Suppressor macrophage (primary cell): ENCODE measurements around the gene PEX5L.

Experiments used
- DNase-seq, 4 experiments: peaks; one replicate each; pipeline ENCODE4 v3.0.0-alpha.2; 2020 to 2022

Gene PEX5L

DNA sequence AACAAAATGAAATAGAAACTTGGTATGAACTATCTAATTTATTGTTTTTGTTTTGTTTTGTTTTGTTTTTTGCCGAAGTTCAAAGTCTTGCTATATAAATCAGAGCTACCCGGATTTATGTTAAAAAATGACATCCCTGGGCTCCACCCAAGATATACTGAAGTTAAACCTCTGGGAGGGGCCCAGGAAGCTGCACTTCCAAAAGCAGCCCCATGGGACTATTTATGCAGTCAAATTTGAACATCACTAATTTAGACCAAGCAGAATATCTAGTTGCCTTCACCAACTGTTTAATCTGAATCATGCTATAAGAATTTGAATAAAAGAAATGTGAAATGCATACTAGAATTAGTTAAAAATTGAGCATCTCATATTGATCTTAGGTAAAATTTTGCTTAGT lies 32.2 kb downstream of the PEX5L start:
- DNase-seq = no peak

DNA sequence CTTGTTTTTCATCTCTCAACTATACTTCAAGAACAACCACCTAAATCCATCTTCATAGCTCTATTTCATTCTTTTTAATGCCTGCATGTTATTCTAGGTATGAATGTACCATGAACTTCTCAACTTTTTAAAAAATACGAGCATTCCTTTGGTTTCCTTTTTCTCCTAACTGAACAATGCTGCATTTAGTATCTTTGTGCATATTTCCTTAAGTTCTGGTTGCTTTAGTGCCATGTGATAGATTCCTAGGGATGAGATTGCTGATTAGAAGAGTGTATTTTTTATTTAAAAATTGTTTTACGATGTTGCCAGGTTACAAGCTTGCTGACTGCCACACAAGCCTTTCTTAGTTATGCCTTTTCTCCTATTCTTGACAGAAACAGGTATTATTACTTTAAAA lies 34.7 kb downstream of the PEX5L start:
- DNase-seq = no peak

GRCh38 chr3:180000500-180000899 lies 36.2 kb downstream of the PEX5L start:
- no peak for DNase-seq

GRCh38 chr3:179995406-179995805 lies 41.3 kb downstream of the PEX5L start:
- no peak for DNase-seq

- no peak for DNase-seq
Observed at GRCh38 chr3:179991883-179992282, 44.9 kb downstream of the PEX5L start.

DNA sequence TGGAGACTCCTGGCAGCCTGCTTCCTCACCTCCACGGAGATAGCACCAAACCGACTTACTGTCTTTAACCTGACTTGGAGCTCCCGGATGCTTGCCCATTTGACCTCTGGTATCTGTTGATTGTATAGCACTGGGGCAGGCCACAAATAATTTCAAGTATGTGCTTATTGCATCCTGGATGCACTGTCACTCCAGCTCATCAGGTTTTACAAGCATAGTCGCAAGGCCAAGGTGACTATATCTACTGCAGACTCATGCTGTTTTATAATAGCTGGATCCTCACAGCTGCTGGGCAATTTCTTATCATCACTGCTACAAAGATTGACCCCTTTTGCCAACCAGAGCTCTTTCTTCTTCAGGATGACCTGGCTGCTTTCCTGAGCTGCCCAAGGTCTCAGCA lies 45.6 kb downstream of the PEX5L start:
- DNase-seq = no peak

DNA sequence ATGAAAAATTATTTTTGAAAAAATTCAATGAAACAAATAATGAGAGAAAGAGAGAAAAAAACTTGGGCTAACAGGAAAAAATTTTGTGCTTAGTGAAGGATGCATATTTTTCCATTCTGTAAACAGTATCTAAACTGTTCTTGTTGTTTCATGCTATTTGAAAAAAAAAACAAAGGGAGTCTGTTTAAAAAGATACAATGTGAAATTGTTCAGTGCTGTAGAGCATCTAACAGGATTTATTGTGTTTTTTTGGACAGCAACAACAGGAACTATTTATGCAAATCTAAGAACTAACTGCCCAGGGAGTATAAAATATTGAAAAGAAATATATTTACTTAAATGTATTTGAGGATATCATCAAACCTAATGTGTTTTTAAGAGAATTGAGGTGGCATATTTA lies 55.1 kb downstream of the PEX5L start:
- no peak for DNase-seq

DNA sequence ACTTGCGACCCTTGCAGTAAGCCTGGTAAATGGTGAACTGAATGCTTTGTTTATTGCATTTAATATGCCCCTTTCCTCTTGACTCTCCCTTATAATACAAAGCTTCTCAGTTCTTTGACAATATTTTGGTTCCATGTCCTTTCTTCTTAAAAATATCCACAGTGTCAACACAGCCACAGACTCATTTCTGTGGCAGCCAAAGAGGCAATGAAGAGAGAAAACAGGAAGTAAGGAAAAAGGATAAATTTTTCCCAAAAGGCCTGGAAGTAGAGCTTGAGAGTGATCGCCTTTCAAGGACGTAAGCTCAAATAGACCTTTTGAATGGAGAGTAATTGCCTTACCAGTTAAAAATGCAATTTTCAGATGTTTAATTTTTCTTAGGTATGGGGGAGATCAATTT lies 59.4 kb downstream of the PEX5L start:
- no peak for DNase-seq

- peak in 3 of 4 experiments; percentile 3 to 17 (median 12) for DNase-seq
Observed at GRCh38 chr3:179973931-179974361, 62.8 kb downstream of the PEX5L start.

GRCh38 chr3:179972881-179973423 lies 63.8 kb downstream of the PEX5L start:
- no peak for DNase-seq

DNA sequence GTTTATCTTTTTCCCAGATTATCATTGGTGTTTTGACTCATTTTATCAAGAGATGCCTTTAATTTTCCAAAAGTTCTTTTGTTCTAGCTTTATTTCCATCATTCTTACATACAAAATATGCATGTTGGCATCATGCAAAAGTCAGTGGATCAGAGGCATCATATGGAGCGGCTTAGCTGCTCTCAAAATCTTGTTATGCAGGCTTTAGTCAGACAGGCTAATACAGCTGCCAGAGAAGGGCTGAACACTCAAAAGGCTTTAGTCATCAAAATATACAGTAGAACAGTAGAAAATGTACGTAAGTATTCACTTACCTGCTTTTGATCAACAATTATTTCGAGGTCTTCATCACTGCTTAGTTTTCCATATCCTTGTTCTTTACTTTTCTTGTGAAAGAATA lies 65.5 kb downstream of the PEX5L start:
- no peak for DNase-seq

DNA sequence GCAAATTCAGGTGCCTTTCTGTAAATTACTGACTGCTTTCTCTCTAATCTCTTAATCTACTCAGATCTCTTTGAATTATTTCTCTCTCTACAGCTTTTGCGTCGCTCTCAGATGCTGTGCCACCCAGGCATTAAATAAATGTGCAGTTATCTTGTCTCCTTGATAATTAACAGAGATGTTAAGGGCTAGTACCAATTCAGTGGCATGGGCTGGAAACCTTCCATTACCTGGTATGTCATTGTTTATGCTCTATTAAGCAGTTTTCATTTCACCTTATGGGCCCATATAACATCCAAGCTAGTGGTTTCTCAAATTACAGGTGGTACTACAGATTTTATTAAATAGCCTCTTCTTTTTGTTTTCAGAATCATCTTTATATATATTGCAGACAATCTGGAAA lies 66.0 kb downstream of the PEX5L start:
- no peak for DNase-seq

DNA sequence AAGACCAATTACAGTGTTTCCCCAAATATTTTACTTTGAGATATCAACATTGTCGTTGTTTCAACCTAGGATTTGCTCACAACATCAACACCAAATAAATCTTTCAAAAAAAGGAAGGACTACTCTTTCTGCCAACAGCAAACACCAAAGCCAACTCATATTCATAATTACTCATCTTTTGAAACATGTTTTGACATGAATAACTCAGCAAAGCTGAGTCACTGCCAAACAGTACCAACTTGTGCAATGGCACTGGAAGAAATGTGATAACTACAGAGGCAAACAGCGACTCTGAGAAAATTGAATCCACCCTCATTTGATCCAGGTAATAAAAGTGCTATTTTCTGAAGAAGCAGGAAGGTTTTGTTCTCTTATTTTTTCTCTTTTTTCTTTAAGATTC lies 67.2 kb downstream of the PEX5L start:
- peak; percentile 10 to 69 (median 36) for DNase-seq

DNA sequence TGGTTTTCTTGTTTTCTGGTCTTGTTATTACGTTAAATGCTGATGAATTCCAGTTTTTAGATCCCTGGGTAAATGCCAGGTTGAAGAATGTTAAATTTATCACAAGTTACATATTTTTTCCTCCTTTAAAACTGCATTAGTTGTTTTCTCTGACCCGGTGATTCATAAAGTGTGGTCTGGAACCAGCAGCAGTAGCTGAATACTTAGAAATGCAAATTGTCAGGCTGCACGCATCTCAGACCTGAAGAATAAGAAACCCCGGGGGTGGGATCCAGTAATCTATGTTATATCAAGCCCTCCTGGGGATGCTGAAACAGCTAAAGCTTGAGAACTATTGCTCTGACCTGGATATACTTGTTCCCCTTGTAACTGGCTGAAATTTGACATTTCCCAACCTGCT lies 69.1 kb downstream of the PEX5L start:
- DNase-seq = no peak

GRCh38 chr3:179964890-179965289 lies 71.8 kb downstream of the PEX5L start:
- DNase-seq = no peak

DNA sequence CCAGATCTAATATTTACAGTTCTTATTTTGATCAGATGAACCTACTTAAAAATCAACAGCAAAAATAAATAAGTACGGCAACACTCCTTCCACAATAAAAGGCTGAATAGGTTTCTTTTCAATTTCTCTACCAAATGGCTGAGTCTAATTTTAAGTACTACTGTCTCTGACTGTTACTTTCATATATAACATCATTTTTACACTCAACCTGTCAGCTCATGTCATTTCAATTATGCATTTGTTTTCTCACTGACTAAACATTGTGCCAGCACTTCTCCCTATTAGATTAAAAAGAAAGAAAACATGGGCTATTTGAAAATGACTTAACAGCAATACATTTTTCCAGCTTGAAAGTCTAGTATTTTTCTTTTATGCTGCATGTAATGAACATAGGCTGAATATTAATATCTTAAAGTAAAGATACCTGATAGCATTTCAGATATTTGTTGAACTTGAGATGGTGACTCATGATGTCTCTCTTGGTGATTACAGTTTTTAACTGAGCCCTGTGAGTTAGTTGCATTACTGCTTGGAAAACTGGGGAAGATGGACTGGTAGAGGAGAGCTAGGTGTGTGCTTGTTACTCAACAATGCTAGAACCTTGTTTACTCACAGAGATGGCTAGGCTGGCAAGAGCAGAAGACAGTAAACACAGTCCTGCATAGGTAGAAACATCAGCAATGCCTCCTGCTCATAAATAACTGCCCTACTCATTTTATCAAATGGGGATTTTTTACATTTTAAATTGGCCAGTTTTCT lies 73.9 kb downstream of the PEX5L start:
- DNase-seq = no peak

DNA sequence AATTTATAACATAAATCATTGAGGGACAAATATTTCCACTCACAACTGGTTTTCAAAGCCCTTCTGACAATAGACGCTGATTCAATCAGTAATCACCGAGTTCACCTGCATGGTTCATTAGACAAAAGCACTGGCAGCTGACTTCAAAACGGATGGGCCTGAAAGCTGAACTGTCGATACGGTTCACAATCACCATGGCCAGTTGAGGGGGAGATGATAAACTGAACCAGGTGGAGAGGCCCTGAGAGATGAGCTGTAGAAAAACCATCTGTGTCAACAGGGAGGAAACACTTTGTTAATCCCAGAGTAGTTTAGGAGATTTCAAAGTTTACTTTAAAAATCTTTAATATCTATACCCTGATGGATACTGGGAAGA lies 75.0 kb downstream of the PEX5L start:
- DNase-seq = no peak

DNA sequence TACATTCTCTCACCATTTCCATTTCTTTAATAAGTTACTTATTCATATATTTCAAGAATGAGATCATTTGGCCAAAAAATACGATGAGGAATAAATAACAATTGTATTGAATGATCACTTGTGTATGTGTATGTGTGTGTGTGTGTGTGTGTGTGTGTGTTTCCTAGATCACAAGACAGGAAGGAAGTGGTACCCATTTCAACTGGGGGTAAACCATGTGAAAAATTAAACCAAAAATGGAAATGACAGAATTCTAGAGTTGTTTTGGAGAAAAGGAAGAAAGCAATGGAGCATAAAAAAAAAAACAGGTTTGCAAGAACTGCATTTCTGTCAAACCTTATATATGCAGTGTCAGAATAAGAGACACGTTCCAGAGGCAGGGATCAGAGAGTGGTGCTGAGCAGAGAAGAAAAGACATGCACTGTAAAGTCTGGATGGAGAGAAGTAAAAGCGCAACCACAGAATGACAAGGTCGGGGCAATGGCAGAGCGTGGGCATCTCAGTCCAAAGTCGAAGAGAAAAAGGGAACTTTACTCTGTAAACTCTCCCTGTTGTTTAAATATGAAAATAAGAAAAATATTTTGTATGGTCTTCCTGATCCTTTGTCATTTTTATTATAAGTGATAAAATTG lies 75.5 kb downstream of the PEX5L start:
- no peak for DNase-seq

DNA sequence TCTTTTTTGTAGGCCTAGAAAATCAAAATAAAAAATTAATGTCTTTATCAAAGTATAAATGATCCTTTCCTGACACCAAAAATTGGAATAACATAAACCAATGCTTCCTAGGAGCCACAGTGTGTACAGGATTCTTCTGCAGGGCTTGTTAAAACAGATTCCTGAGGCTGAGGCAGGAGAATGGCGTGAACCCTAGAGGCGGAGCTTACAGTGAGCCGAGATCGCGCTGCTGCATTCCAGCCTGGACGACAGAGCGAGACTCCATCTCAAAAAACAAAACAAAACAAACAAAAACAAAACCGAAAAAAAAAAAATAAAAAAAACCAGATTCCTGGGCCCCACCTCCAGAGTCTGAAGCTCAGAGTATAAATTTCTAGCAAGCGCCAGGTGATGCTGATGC lies 78.0 kb downstream of the PEX5L start:
- no peak for DNase-seq

DNA sequence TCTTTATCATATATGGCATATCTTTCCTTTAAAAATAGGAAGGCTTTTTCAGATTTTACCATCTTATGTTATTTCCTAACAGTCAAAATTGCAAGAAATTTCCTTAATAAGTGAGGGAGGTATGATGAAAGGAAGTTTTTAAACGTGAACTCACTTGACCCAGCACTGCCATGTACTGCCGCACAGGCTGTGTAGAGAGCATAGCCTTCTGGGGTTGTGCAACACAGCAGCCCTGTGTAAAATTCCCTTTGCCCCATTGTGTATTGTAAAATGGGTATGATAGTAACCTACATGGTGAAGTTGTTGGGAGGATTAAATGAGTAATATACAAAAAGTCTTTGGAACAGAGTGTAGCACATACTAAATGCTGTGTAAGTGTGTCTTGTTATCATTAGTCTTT lies 78.6 kb downstream of the PEX5L start:
- DNase-seq = peak in 2 of 4 experiments; percentile 8 to 13

DNA sequence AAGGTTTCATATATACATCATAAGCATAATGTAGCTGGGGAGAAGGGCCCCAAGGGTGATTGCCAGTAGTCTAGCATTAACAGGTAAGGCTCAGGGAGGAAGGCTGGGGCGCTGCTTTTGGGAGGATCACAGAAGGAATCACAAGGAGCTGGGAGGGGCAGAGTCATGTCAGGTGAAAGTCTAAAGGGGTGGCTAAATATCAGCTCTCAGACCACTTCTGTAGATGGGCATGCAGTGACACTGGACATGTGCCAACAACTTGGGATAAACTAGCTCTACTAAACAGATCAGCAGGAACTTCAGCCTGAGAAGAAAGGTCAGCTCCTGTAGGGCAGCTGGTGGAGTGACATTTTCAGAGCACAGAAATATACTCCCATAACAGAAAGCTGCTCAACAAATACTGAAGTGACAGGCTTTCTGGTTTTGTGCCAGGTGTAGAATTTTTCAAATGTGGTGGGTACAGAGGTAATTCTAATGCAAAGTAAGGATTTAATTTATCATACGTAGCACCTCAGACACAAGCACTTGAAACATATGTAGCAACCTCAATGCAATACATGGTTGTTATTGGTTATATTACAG lies 79.4 kb downstream of the PEX5L start:
- DNase-seq = no peak

DNA sequence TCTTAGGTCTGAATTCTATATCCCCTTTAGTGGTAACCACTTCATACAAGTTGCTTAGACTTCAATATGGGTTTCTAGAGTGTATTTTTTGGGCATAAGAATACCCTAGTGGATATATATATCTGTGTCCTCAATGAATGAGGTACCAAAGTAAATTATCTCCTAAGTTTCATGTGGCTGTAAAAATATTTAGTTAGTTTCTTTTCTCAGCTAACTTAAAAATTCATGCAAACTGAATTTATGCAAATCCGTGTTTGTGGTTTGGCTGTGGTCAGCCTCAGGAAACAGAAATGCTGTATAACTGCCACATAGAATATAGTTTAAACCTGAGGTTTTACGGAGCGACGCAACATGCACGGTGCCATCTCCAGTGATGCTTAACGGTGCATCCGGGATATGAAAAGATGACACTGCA lies 80.3 kb downstream of the PEX5L start:
- DNase-seq = no peak

- no peak for DNase-seq
Observed at GRCh38 chr3:179955809-179956208, 80.9 kb downstream of the PEX5L start.

GRCh38 chr3:179955286-179955685 lies 81.5 kb downstream of the PEX5L start:
- DNase-seq = no peak
